NCI-H2171 (cell line): Measurements from ENCODE around the gene SPTLC2.

Source experiments
- DNase-seq: peaks from one replicate; lab custom pipeline; 2025; lab: John Stamatoyannopoulos, UW

Gene SPTLC2

DNA sequence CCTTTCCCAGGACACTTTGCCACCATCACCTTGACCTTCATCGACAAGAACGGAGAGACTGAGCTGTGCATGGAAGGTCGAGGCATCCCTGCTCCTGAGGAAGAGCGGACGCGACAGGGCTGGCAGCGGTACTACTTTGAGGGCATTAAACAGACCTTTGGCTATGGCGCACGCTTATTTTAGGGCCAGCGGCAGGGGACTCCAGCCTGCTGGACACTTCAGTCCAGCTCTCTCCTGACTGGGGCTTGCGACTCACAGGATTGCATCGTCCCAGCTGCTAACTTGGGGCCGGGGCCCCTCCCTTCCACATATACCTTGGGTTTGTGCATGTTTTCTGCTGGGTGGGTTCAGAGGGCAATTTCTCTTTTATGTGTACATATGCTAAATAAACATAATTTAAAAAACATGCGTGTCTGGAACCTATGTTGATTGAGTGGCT lies 147.4 kb downstream of the SPTLC2 start:
- no peak for DNase-seq

GRCh38 chr14:77467801-77468200 lies 148.6 kb downstream of the SPTLC2 start:
- DNase-seq, result peak; percentile 55

GRCh38 chr14:77459072-77459723 lies 157.2 kb downstream of the SPTLC2 start:
- DNase-seq, result no peak

DNA sequence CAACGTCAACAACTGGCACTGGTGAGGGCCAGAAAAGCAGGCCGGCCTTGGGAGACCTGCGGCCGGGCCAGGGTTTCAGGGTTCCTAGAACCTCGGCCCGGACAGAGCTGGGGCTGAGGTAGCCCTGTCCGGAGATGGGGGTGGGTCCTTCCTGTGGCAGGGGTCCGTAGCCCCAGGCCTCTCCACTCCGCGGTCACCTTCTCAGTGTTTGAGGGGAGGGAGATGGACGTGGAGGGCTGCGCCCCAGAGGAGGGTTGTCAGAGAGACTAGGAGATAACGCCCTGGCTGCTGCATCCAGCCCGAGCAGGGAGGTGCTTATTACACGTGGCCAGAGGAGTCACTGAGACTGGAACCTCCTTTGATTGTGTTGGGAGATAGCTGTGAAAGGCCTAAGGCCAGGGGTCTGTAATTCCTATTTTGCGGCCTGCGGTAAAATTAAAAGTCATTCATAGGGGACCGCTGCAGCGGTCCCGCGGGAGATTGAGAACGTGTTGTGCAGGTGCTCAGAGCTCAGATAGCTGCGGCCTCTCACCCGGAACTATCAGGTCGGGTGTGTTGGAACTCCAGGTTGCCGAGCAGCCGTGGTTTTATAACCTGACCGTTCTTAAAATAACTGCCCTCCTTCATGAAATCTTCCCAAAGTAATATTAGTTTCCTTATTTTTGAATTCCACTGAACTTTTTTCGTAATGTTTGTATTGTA lies 158.0 kb downstream of the SPTLC2 start:
- peak; percentile 38 for DNase-seq

DNA sequence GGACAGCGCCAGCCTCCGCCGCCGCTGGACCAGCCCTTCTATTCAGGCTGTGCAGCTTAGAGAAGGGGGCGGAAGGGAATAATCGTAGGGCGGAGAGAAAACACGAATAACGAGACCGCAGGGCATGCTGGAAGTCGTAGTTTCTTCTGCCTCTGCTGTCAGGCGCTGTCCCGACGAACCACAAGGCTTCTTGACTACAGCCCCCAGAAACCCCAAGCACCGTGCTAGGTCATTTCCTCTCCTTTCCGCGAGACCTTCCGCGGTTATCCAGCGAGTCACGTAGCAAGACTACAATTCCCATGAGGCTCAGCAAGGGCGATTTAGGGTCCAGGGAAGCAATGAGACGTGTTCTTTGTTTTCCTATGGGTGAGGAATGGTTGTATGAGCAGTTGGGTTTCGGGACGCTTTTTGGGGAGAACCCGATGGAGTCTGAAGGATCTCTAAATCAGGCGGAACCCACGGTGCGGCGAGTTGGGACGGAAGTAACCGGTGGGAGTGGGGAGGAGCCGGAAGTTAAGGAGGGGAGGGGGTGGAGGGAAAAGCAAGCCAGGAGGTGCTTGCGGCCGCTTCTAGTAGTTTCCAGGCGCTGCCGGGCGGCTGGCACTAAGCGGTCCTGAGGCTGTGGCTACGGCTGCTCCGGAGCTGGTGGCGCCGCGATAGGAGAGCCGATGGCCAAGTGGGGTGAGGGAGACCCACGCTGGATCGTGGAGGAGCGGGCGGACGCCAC lies 158.8 kb downstream of the SPTLC2 start, which contains the start of the genes AHSA1 and VIPAS39:
TSS of gene AHSA1 (plus strand) at position 572 of the 727 bp plus-strand sequence. CDS start at position 669, 97 bp downstream.
TSS of gene VIPAS39 (minus strand) at position 80 of the 727 bp plus-strand sequence. CDS start 3,499 bp downstream, outside the sequence.
- DNase-seq, result peak; percentile 98

- no peak for DNase-seq
Measured at GRCh38 chr14:77457115-77457521, 159.3 kb downstream of the SPTLC2 start.
